Measurements from ENCODE around the gene NMU. TPM values are rescaled to one million over a fixed set of nuclear protein-coding genes. Genes with fewer than 3 reads are reported as not detected.
A peak's percentile ranks its signal among the peaks of the same experiment; 100 is the strongest.

Gene NMU
- polyA plus RNA-seq, 1 donor (not counting 4 experiments of a cell fraction or from before 2014, with no cell fraction given) = 12.0 TPM

DNA sequence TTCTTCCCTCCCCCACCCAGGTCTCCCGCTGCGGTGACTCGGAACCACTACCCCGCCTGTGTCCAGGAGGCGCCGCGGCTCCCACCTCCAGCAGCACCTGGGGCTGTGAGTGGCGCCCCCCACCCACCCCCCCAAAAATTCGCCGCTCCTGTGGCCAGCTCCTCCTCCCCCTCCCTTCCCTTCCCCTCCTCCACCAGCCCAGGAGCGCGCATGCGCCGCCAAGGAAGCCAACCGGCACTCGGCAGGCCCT is 89.7 kb downstream of the NMU start:
- dilution Hi-C loops (cut with MboI; ENCODE audit: extremely low pct_ligation_motif_present, low sequenced_read_pairs) = no loop called here
- Histone ChIP-seq H3K4me1 (ENCODE audit: control insufficient read depth, extremely low read depth, insufficient read depth, low read length) (peaks cover 54% of the 10 kb centered on the region), H3K36me3 (ENCODE audit: control insufficient read depth in 2 of 2, extremely low read depth in 1 of 2, insufficient read depth in 2 of 2, low read length in 2 of 2) (no peaks in the 10 kb centered on the region), H3K4me3 (ENCODE audit: control insufficient read depth in 2 of 3, extremely low read depth in 1 of 3, insufficient read depth in 2 of 3, low read depth in 1 of 3, low read length in 3 of 3) (peak overlapping the region; percentile 91 to 95 (median 93)), H3K27ac (ENCODE audit: control insufficient read depth, insufficient read depth, low read length) (peak overlapping the region; percentile 94), H3K9ac (ENCODE audit: control insufficient read depth, extremely low read depth, insufficient read depth, low read length) (peak overlapping the region; percentile 93), H2AFZ (ENCODE audit: control insufficient read depth, low read length) (peak overlapping the region; percentile 77), H3K27me3 (ENCODE audit: control insufficient read depth, extremely low read depth, insufficient read depth, low read length) (no peaks in the 10 kb centered on the region), H3K79me2 (ENCODE audit: control insufficient read depth, insufficient read depth, low read length) (peaks cover 45% of the 10 kb centered on the region), H3K9me3 (ENCODE audit: control insufficient read depth, low read depth, low read length) (no peaks in the 10 kb centered on the region), H4K20me1 (ENCODE audit: control insufficient read depth, extremely low read depth, insufficient read depth, low read length) (no peaks in the 10 kb centered on the region), H3K9me1 (ENCODE audit: control insufficient read depth, extremely low read depth, insufficient read depth, low read length) (peaks cover 3% of the 10 kb centered on the region), H3K4me2 (ENCODE audit: control insufficient read depth, extremely low read depth, insufficient read depth, low read depth, low read length) (no peak overlapping the region)
- FAIRE-seq = no peak
- no peak for DNase-seq (ENCODE audit: low read depth, low spot score)
- TF ChIP-seq EZH2 (IDR thresholded peaks at IDR 0.05; ENCODE audit: low read length) = no peak
- TF ChIP-seq, protein P1, sequence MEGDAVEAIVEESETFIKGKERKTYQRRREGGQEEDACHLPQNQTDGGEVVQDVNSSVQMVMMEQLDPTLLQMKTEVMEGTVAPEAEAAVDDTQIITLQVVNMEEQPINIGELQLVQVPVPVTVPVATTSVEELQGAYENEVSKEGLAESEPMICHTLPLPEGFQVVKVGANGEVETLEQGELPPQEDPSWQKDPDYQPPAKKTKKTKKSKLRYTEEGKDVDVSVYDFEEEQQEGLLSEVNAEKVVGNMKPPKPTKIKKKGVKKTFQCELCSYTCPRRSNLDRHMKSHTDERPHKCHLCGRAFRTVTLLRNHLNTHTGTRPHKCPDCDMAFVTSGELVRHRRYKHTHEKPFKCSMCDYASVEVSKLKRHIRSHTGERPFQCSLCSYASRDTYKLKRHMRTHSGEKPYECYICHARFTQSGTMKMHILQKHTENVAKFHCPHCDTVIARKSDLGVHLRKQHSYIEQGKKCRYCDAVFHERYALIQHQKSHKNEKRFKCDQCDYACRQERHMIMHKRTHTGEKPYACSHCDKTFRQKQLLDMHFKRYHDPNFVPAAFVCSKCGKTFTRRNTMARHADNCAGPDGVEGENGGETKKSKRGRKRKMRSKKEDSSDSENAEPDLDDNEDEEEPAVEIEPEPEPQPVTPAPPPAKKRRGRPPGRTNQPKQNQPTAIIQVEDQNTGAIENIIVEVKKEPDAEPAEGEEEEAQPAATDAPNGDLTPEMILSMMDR (optimal IDR thresholded peaks at IDR 0.05 in 1 of 3, IDR thresholded peaks at IDR 0.05 in 1 of 3, conservative IDR thresholded peaks at IDR 0.05 in 1 of 3; ENCODE audit: extremely low read depth in 1 of 3, insufficient read depth in 2 of 3, low read length in 3 of 3) = no peak

DNA sequence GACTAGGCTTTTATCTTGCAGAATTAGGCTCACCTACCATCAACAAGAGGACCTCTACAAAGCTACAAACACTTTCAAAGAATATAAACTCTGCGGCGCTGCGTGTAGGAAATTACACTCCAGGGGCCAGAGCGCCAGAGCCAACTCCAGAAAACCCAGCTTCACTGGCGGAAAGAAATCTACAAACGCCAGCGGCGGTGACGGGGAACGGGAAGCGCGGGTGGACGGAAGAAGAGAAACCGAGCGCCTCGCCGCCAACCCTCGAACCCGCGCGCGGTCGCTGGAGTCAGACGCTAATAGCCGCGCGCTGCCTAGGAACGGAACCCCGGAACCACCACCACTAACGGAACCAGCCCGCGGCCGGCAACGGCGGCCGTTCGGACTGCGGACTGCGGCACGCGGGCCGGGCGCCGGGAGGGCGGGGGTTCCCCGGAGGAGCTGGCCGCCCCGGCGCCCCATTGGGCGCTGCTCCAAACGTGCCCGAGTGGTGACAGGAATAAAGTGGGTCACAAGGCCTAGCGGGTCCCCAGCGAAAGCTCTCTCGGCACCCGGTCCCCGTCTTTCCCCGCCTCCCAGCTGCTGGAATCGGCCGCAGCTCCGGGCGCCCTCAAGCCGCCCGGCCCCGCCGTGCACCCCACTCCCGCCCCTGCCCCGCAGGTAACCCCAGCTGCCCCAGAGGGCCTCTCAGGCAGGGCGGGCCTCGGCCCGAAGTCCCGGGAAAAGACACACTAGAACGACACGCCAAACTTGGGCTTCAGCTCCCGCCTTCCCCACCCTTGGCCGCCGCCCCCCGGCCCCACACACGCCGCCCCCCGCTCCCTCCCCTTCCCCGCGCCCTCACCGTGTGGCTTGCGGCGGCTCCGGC is 90.2 kb downstream of the NMU start:
- Histone ChIP-seq H3K27me3 (ENCODE audit: control insufficient read depth, extremely low read depth, insufficient read depth, low read length) (no peaks in the 10 kb centered on the region), H3K4me2 (ENCODE audit: control insufficient read depth, extremely low read depth, insufficient read depth, low read depth, low read length) (peak overlapping the region; percentile 84), H2AFZ (ENCODE audit: control insufficient read depth, low read length) (peak overlapping the region; percentile 73), H3K9me1 (ENCODE audit: control insufficient read depth, extremely low read depth, insufficient read depth, low read length) (peaks cover 3% of the 10 kb centered on the region), H3K4me1 (ENCODE audit: control insufficient read depth, extremely low read depth, insufficient read depth, low read length) (peaks cover 49% of the 10 kb centered on the region), H3K36me3 (ENCODE audit: control insufficient read depth in 2 of 2, extremely low read depth in 1 of 2, insufficient read depth in 2 of 2, low read length in 2 of 2) (no peaks in the 10 kb centered on the region), H3K27ac (ENCODE audit: control insufficient read depth, insufficient read depth, low read length) (peak overlapping the region; percentile 93), H3K79me2 (ENCODE audit: control insufficient read depth, insufficient read depth, low read length) (peaks cover 50% of the 10 kb centered on the region), H3K4me3 (ENCODE audit: control insufficient read depth in 2 of 3, extremely low read depth in 1 of 3, insufficient read depth in 2 of 3, low read depth in 1 of 3, low read length in 3 of 3) (peak overlapping the region; percentile 91 to 96 (median 93)), H3K9me3 (ENCODE audit: control insufficient read depth, low read depth, low read length) (no peaks in the 10 kb centered on the region), H4K20me1 (ENCODE audit: control insufficient read depth, extremely low read depth, insufficient read depth, low read length) (no peaks in the 10 kb centered on the region), H3K9ac (ENCODE audit: control insufficient read depth, extremely low read depth, insufficient read depth, low read length) (peak overlapping the region; percentile 93)
- TF ChIP-seq, protein P1 (optimal IDR thresholded peaks at IDR 0.05 in 1 of 3, IDR thresholded peaks at IDR 0.05 in 1 of 3, conservative IDR thresholded peaks at IDR 0.05 in 1 of 3; ENCODE audit: extremely low read depth in 1 of 3, insufficient read depth in 2 of 3, low read length in 3 of 3) = no peak
- TF ChIP-seq EZH2 (IDR thresholded peaks at IDR 0.05; ENCODE audit: low read length) = no peak
- FAIRE-seq = no peak
- dilution Hi-C loops (cut with MboI; ENCODE audit: extremely low pct_ligation_motif_present, low sequenced_read_pairs) = no loop called here
- no peak for DNase-seq (ENCODE audit: low read depth, low spot score)

Other genes with a start within 250 kb of the NMU start
- 71.8 to 144 TPM (median 132 TPM) in 3 replicates for gene TMEM165, start 240.3 kb downstream of the NMU start, polyA plus RNA-seq
- gene CLOCK, start 89.4 kb downstream of the NMU start, polyA plus RNA-seq = 23.6 to 28.6 TPM (median 27.1 TPM) in 3 replicates
- not detected in 3 replicates for gene PDCL2, start 44.1 kb downstream of the NMU start, polyA plus RNA-seq
- gene EXOC1L, start 183.5 kb upstream of the NMU start, polyA plus RNA-seq = not detected in 3 replicates
- 19.8 to 32.4 TPM (median 25.9 TPM) in 3 replicates for gene EXOC1, start 217.3 kb upstream of the NMU start, polyA plus RNA-seq